HG03135 (cell line): ENCODE data around the gene UNC79.

Experiments
- ATAC-seq: cut with Tn5 transposase; IDR thresholded peaks from one replicate; pipeline ENCODE4 v1.9.1; 2021; ENCODE audit warnings: mild to moderate bottlenecking, moderate library complexity; ENCODE audit not compliant: unreplicated experiment

UNC79 gene

DNA sequence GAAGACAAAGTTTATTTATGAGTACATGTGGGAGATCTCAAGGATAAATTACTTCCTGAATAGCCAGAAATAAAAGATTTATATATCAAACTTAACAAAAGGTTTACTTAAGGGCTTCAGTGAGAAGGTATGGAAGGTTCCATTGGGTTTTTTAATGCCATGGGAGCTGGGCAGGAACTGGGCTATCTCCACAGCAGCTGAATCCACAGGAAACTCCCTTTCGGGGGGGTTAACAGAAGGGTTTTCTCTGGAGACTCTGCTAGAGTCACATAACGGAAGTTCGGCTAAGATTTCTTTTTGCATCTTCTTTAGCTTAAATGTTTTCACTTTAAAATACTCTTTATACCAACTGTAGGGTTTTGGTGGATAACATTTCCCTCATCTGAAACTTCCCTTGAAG is 113.5 kb downstream of the UNC79 start:
- no peak for ATAC-seq

- ATAC-seq, result no peak
Measured at GRCh38 chr14:93546642-93547041, 115.9 kb downstream of the UNC79 start.

GRCh38 chr14:93548102-93548843 is 117.5 kb downstream of the UNC79 start:
- peak; percentile 87 for ATAC-seq

DNA sequence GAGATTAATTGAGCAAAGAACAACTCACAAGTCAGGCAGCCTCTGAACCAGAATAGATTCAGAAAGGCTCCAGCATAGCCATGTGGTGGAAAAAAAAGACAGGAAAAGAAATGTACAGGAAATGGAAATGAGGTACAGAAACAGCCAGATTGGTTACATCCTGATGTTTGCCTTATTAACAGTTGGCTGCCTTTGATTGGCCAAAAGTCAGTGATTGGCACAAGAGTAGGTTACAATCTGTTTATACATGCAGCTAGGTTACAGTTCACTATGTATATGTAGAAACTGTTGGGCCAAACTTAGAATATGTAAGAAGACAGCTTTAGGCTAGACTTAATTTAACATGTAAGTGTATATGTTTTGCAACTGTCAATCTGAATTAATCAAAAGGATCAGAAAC is 118.9 kb downstream of the UNC79 start:
- no peak for ATAC-seq

GRCh38 chr14:93564918-93565317 is 134.2 kb downstream of the UNC79 start:
- ATAC-seq, result no peak

- ATAC-seq, result no peak
Measured at GRCh38 chr14:93566065-93566693, 135.4 kb downstream of the UNC79 start.

- no peak for ATAC-seq
Measured at GRCh38 chr14:93571275-93571674, 140.5 kb downstream of the UNC79 start.

- ATAC-seq, result no peak
Measured at GRCh38 chr14:93579178-93579577, 148.4 kb downstream of the UNC79 start.

DNA sequence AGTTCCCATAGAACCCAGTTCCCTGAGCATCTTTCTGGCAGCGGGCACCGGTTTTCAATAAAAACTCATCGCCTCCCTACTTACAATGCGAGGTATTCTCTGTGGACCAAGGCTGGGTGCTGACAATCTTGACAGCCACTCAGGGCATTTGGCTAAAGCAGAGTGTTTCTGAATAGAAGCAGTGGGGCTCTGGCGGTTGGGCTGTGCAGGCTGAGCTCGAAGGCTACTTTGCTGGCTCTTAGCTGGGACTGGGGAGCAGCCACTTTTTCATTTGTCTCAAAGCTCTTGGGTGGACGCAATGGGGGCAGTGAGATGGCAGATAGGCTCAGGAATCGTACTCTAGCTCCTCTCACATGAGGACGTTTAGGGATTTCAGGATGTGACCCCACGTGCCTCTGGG is 151.8 kb downstream of the UNC79 start:
- ATAC-seq, result no peak

GRCh38 chr14:93587330-93587729 is 156.6 kb downstream of the UNC79 start:
- ATAC-seq, result no peak

GRCh38 chr14:93591506-93591905 is 160.8 kb downstream of the UNC79 start:
- no peak for ATAC-seq

DNA sequence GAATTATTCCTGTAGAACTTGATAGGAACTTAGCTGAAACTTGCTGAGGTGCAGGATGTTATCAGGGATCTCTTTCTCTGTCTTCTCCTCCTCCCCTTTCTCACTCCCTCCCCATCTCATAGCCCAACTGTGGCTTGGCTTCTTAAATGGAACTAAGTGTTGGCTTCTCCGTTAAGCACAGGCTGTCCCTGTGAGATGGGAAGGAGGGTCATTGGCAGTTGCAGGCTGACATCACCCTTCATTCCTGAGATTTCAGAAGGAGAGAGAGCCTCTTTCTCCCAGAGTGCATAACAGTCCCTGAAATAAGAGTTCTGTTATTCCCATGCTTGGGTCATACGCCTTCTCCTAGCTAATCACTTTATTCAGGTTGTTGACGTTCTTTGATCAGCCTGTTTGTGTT is 162.0 kb downstream of the UNC79 start:
- no peak for ATAC-seq

DNA sequence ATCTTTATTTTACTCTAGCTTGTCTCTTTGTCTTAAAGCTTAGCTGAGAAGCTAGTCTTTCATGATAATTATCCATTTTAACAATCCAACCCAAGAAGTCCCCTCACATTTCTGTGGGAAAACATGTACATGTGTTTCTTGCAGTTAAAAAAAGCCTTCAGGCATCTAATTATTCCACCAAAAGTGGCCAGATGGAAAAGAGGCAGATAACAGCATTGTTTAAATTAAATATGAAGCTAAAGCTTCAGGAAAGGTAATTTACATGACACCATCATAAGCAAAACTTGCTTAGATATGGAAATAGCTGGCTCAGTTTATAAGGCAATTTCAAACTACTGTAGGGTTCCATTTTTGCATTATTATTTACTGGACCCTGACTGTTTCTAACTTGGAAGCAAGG is 175.4 kb downstream of the UNC79 start:
- no peak for ATAC-seq

GRCh38 chr14:93619176-93619793 is 188.5 kb downstream of the UNC79 start:
- ATAC-seq, result no peak

DNA sequence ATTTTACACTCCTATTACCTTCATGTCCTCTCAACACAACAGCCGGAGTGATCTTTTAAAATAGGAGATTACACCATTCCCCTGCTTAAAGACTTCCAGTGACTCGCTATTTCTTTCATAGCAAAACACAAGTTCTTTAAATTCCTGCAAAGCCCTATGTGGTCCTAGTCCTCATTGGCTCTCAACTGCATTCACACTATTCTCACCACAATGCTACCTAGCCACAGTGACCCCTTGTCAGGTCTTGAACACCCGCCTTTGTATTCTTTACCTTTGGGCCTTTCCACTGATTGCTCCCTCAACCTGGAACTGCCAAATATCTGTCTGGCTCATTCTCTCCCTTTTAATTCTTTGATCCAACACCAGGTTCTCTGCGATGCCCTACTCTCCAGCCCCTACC is 197.3 kb downstream of the UNC79 start:
- ATAC-seq, result no peak

- no peak for ATAC-seq
Measured at GRCh38 chr14:93629643-93630042, 198.9 kb downstream of the UNC79 start.

DNA sequence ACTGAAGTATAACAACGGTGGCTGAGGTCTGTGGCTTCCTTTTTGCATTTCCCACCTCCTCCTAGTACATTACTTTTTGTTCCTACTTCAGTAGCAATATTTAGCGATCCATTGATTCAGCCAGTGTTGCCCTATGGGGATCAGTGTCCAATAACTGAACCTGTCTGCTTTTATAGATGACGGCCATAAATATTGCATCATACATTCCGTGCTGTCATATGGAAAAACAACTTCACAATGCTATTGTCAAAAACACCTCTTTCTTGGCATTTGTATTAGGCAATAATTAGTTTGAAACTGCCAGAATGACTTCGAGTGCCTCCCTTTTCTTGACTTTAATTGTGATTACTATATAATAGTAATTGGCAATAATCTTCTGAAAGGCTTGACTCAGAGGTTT is 208.1 kb downstream of the UNC79 start:
- ATAC-seq, result no peak

- ATAC-seq, result no peak
Measured at GRCh38 chr14:93643127-93643526, 212.4 kb downstream of the UNC79 start.

- ATAC-seq, result no peak
Measured at GRCh38 chr14:93643676-93644075, 212.9 kb downstream of the UNC79 start.

GRCh38 chr14:93645200-93645599 is 214.5 kb downstream of the UNC79 start:
- no peak for ATAC-seq

DNA sequence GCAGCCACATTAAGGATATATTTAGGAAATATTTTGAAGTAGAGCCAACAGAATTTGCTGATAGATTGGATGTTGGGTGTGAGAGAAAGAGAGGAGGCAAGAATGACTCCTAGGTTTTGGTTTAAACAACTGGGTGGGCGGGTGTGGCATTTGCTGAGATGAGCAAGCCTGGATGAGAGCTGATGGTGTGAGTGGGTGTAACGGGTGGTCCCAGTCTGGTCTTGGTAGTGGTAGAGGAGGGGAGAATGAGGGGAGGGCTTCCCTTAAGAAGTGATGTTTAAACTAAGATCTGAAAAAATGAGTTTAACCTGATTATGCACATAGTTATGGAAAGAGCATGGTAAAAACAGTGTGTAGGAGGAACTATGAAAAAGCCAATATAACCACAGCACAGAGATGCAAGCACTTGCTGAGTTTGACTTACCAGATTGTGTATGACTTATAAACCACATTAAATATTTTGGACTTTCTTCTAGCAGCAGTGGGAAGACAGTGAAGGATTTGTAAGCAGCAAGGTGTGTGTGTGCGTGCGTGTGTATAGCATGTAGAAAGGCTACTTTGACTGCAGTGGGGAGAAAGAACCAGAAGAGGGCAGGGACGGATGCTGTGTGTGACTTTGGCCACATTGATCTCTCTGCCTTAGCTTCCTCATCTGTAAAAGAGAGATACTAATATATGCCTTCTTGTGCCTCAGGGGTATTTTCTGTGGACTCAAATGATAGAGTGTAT is 217.9 kb downstream of the UNC79 start:
- no peak for ATAC-seq

DNA sequence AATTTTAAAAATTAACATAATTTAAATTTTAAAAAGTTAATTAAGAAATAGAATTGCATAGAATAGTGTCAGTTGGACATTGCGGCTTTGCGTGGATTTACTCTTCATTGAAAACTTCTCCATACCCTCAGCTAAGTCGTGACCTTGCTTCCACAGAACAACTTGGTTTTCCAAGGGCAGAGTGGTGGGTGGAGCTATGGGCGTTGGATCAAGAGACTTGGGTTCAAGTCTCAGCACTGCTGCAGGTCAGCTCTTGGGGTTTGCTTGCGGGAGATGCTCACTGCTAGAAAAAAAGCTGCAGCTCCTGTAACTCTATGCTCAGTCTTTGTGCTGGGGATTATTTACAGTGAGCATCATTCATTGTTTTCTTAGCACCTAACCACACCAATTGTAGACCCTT is 223.9 kb downstream of the UNC79 start:
- no peak for ATAC-seq
